ENCODE data around the gene WDR73.

Gene WDR73

GRCh38 chr15:84681831-84682230 lies 27.7 kb upstream of the WDR73 start:
- H3K27ac Mint-ChIP-seq: no peak overlapping the region
- no peak overlapping the region for H3K4me3 Mint-ChIP-seq
- DNase-seq: no peak
- H3K9me3 Mint-ChIP-seq: no peaks in the 10 kb centered on the region
- TF ChIP-seq CTCF (IDR thresholded peaks at IDR 0.05): no peak
- no peaks in the 10 kb centered on the region for H3K27me3 Mint-ChIP-seq (ENCODE audit: low read depth, poor library complexity)
- H3K36me3 Mint-ChIP-seq (ENCODE audit: low read depth): peaks cover 88% of the 10 kb centered on the region
- H3K4me1 Mint-ChIP-seq: no peaks in the 10 kb centered on the region

- Mint-ChIP-seq H3K4me3 (no peak overlapping the region), H3K27me3 (ENCODE audit: low read depth, poor library complexity) (no peaks in the 10 kb centered on the region), H3K27ac (no peak overlapping the region), H3K4me1 (no peaks in the 10 kb centered on the region), H3K36me3 (ENCODE audit: low read depth) (peaks cover 68% of the 10 kb centered on the region), H3K9me3 (peaks cover 7% of the 10 kb centered on the region)
- no peak for TF ChIP-seq CTCF (IDR thresholded peaks at IDR 0.05)
- DNase-seq: no peak
Measured at GRCh38 chr15:84671211-84671610, 17.1 kb upstream of the WDR73 start.

- no peak overlapping the region for H3K27ac Mint-ChIP-seq
- no peaks in the 10 kb centered on the region for H3K4me1 Mint-ChIP-seq
- H3K4me3 Mint-ChIP-seq: no peak overlapping the region
- H3K36me3 Mint-ChIP-seq (ENCODE audit: low read depth): peaks cover 71% of the 10 kb centered on the region
- no peaks in the 10 kb centered on the region for H3K27me3 Mint-ChIP-seq (ENCODE audit: low read depth, poor library complexity)
- peaks cover 7% of the 10 kb centered on the region for H3K9me3 Mint-ChIP-seq
- TF ChIP-seq CTCF (IDR thresholded peaks at IDR 0.05): no peak
- no peak for DNase-seq
Measured at GRCh38 chr15:84669726-84670125, 15.6 kb upstream of the WDR73 start.

- no peak overlapping the region for H3K27ac Mint-ChIP-seq
- no peaks in the 10 kb centered on the region for H3K4me1 Mint-ChIP-seq
- H3K4me3 Mint-ChIP-seq: no peak overlapping the region
- no peak for TF ChIP-seq CTCF (IDR thresholded peaks at IDR 0.05)
- H3K36me3 Mint-ChIP-seq (ENCODE audit: low read depth): peaks cover 67% of the 10 kb centered on the region
- H3K9me3 Mint-ChIP-seq: peaks cover 6% of the 10 kb centered on the region
- DNase-seq: no peak
- H3K27me3 Mint-ChIP-seq (ENCODE audit: low read depth, poor library complexity): no peaks in the 10 kb centered on the region
Measured at GRCh38 chr15:84668221-84668982, 14.3 kb upstream of the WDR73 start.

GRCh38 chr15:84666373-84666772 lies 12.3 kb upstream of the WDR73 start:
- H3K36me3 Mint-ChIP-seq (ENCODE audit: low read depth): peaks cover 59% of the 10 kb centered on the region
- no peaks in the 10 kb centered on the region for H3K9me3 Mint-ChIP-seq
- no peak for DNase-seq
- H3K27ac Mint-ChIP-seq: peak overlapping the region; percentile 81
- no peaks in the 10 kb centered on the region for H3K4me1 Mint-ChIP-seq
- TF ChIP-seq CTCF (IDR thresholded peaks at IDR 0.05): no peak
- H3K27me3 Mint-ChIP-seq (ENCODE audit: low read depth, poor library complexity): no peaks in the 10 kb centered on the region
- no peak overlapping the region for H3K4me3 Mint-ChIP-seq

- no peaks in the 10 kb centered on the region for H3K9me3 Mint-ChIP-seq
- no peak for DNase-seq
- H3K27me3 Mint-ChIP-seq (ENCODE audit: low read depth, poor library complexity): peaks cover 19% of the 10 kb centered on the region
- H3K4me3 Mint-ChIP-seq: no peak overlapping the region
- H3K36me3 Mint-ChIP-seq (ENCODE audit: low read depth): peaks cover 27% of the 10 kb centered on the region
- peaks cover 30% of the 10 kb centered on the region for H3K4me1 Mint-ChIP-seq
- TF ChIP-seq CTCF (IDR thresholded peaks at IDR 0.05): no peak
- H3K27ac Mint-ChIP-seq: peak overlapping the region; percentile 34
Measured at GRCh38 chr15:84661001-84661400, 6.9 kb upstream of the WDR73 start.
